ENCODE measurements around the gene ZNHIT1. TPM values are rescaled to one million over a fixed set of nuclear protein-coding genes. Genes with fewer than 3 reads are reported as not detected.
A peak's percentile ranks its signal among the peaks of the same experiment; 100 is the strongest.

Gene ZNHIT1
- total and polyA plus RNA-seq, 4 donors, result 49.2 to 167 (median 70.9) TPM

DNA sequence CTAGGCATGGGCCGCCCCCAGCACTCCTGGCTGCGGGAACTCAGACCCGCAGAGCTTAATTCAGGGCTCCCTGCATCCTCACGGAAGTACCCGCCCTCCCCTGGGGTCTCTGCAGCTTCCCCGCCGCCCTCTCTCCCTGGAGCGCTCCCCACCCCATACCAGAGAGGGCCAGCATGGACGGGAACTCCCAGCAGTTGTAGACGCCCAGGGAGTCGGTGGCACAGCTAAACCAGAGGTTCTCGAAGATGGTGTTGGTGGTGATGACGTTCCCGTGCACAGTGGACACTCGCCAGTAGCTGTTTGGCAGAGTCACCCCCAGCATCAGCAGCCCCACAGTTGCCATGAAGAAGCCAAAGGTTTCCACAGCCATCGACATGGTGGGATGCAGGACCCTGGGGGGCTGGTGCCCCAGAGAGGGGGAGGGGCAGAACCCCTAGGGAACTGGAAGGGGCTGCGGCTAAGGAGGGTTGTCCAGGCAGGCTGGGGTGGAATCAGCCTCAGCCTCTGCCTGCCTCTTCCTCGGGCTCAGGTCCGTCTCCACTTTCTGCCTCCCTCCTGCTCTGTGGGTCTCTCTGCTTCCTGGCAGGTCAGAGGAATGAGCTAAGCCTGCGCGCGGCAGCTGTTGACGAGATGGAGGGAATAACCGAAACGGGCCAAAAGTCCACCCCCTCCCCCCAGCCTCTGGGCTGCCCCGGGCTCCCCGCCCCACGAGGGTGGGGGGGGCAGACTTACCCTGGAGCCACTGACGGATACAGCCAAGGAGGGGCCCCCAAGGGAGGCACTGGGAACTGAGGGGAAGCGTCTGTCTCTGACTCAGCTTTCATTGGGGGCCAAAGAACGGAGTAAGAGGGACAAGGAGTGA, 19.5 kb downstream of the ZNHIT1 start, which contains the start of gene CLDN15:
TSS of gene CLDN15 (minus strand) at position 597 of the 862 bp plus-strand sequence. CDS start at position 376, 221 bp downstream.
- H3K27me3 ChIP-seq (ENCODE audit: control insufficient read depth in 3 of 3, insufficient read depth in 3 of 3, low read length in 2 of 3), result no peaks in the 10 kb centered on the region
- ATAC-seq (ENCODE audit: insufficient read depth, low FRiP score) (no peak), DNase-seq (peak in 2 of 3 donors; percentile 60 to 68)
- peak within 1 kb of the TSS; percentile 61 to 82 for H3K27ac ChIP-seq (ENCODE audit: low read depth in 1 of 2, low read length in 1 of 2)
- no peaks in the 10 kb centered on the region for H3K9me3 ChIP-seq (ENCODE audit: control insufficient read depth in 4 of 4, insufficient read depth in 3 of 4, low read length in 3 of 4)
- no peak within 1 kb of the TSS for H3K4me3 ChIP-seq
- H3K4me1 ChIP-seq (ENCODE audit: control insufficient read depth in 5 of 5, insufficient read depth in 5 of 5, low read length in 5 of 5), result peaks cover 0 to 18% (median 8%) of the 10 kb centered on the region in 5 donors
- TF ChIP-seq, protein P1, sequence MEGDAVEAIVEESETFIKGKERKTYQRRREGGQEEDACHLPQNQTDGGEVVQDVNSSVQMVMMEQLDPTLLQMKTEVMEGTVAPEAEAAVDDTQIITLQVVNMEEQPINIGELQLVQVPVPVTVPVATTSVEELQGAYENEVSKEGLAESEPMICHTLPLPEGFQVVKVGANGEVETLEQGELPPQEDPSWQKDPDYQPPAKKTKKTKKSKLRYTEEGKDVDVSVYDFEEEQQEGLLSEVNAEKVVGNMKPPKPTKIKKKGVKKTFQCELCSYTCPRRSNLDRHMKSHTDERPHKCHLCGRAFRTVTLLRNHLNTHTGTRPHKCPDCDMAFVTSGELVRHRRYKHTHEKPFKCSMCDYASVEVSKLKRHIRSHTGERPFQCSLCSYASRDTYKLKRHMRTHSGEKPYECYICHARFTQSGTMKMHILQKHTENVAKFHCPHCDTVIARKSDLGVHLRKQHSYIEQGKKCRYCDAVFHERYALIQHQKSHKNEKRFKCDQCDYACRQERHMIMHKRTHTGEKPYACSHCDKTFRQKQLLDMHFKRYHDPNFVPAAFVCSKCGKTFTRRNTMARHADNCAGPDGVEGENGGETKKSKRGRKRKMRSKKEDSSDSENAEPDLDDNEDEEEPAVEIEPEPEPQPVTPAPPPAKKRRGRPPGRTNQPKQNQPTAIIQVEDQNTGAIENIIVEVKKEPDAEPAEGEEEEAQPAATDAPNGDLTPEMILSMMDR (IDR thresholded peaks at IDR 0.05; ENCODE audit: control extremely low read depth, extremely low read depth), result no peak
- WGBS, 2 donors, result 31 to 53% methylated on average over 30 to 31 of the region's 31 CpGs
- H3K9ac ChIP-seq (ENCODE audit: insufficient read depth in 1 of 2, low read length in 2 of 2), result no peak within 1 kb of the TSS
- peaks cover 0 to 31% (median 10%) of the 10 kb centered on the region in 4 donors for H3K36me3 ChIP-seq (ENCODE audit: control insufficient read depth in 4 of 4, insufficient read depth in 4 of 4, low read length in 4 of 4)

DNA sequence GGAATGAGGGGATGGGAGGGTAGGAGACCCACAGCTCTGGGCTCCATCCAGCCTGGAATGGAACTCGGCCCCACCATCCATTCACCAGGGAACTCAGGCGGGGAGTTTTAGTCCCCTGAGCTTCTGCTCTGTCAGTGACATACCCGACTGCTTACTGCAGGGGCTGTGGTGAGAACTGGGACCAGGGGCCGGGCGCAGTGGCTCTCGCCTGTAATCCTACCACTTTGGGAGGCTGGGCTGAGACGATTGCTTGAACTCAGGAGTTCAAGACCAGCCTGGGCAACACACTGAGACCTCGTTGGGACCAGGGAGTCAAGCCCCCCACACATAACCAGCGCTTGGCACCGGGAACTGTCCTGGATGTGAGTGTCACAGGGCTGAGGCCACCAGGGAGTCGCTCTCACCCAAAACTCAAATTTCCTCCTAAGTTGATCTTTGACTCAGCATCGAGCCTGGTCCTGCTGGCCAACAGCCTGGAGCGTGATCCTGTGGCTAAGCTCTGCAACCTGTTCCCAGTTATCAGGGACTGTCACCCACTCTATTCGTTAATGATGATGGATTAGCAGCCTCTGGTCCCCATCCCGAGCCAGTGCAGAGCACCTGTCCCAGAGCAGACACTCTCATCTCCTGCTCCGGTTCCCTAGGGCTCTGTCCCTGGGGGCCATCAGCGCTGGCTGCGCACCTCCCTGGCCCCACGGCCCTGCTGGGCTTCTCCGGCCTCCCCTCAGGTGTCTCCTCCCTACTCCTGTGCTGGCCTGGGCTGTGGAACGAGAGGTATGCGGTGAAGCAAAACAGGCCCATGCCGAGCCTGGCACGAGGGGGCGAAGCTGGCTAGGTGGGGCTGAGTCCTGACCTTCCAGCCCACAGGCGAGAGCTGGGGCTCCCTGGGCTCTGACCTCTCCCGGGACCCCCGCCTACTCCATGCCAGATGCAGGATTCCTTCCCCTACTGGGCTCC, 20.5 kb downstream of the ZNHIT1 start:
- WGBS, 2 donors, result 42 to 57% methylated on average over 28 of the region's 28 CpGs
- Histone ChIP-seq H3K4me3 (no peak overlapping the region), H3K27me3 (ENCODE audit: control insufficient read depth in 3 of 3, insufficient read depth in 3 of 3, low read length in 2 of 3) (no peaks in the 10 kb centered on the region), H3K4me1 (ENCODE audit: control insufficient read depth in 5 of 5, insufficient read depth in 5 of 5, low read length in 5 of 5) (peaks cover 0 to 16% (median 6%) of the 10 kb centered on the region in 5 donors), H3K36me3 (ENCODE audit: control insufficient read depth in 4 of 4, insufficient read depth in 4 of 4, low read length in 4 of 4) (peaks cover 0 to 31% (median 13%) of the 10 kb centered on the region in 4 donors), H3K27ac (ENCODE audit: low read depth in 1 of 2, low read length in 1 of 2) (peak overlapping the region; percentile 61 to 82), H3K9me3 (ENCODE audit: control insufficient read depth in 4 of 4, insufficient read depth in 3 of 4, low read length in 3 of 4) (no peaks in the 10 kb centered on the region), H3K9ac (ENCODE audit: insufficient read depth in 1 of 2, low read length in 2 of 2) (no peak overlapping the region)
- DNase-seq (no peak), ATAC-seq (ENCODE audit: insufficient read depth, low FRiP score) (no peak)
- TF ChIP-seq, protein P1 (IDR thresholded peaks at IDR 0.05; ENCODE audit: control extremely low read depth, extremely low read depth), result no peak

DNA sequence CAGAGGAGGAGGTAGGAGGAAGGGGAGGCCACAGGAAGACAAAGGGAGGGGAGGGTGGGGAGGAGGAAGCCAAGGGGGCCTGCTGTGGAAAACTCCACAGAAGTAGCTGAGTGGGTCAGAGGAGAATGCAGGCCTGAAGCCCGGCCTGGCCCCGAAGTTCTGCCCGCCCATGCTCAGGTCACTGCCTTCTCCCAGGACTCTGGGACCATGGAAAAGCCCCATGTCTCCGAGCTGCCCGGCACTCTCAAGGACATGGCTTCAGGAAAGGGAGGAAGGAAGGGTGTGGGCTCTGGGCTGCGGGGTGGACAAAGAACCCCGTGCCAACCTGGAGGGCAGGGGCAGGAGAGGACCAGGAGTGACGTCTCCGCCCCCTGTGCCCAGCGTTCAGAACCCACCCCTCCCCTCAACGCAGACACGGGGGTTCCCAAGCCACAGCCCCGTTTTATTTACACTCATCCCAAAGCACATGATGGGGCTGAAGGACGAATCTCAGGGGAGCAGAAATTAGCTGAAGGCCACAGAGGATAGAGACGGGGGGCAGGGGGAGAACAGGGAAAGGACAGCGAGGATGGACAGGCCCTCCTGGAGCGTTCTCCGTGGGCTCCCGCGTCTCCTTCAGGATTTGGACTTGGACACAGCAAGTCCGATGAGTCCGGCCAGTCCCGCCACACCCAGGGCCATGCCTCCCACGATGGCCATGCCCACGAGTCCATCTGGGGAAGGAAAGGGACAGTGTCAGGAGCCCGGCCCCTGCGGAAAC, 21.4 kb downstream of the ZNHIT1 start:
- Histone ChIP-seq H3K9me3 (ENCODE audit: control insufficient read depth in 4 of 4, insufficient read depth in 3 of 4, low read length in 3 of 4) (no peaks in the 10 kb centered on the region), H3K4me3 (no peak overlapping the region), H3K36me3 (ENCODE audit: control insufficient read depth in 4 of 4, insufficient read depth in 4 of 4, low read length in 4 of 4) (peaks cover 0 to 27% (median 13%) of the 10 kb centered on the region in 4 donors), H3K27me3 (ENCODE audit: control insufficient read depth in 3 of 3, insufficient read depth in 3 of 3, low read length in 2 of 3) (no peaks in the 10 kb centered on the region), H3K27ac (ENCODE audit: low read depth in 1 of 2, low read length in 1 of 2) (peak overlapping the region; percentile 61 to 82), H3K9ac (ENCODE audit: insufficient read depth in 1 of 2, low read length in 2 of 2) (no peak overlapping the region), H3K4me1 (ENCODE audit: control insufficient read depth in 5 of 5, insufficient read depth in 5 of 5, low read length in 5 of 5) (peaks cover 0 to 22% (median 11%) of the 10 kb centered on the region in 5 donors)
- no peak for DNase-seq
- TF ChIP-seq, protein P1 (IDR thresholded peaks at IDR 0.05; ENCODE audit: control extremely low read depth, extremely low read depth), result no peak
- WGBS, 2 donors, result 42 to 63% methylated on average over 26 to 27 of the region's 27 CpGs
- no peak for ATAC-seq (ENCODE audit: insufficient read depth, low FRiP score)

Measured in lung (tissue), 12 donors.